GM12872 (cell line): ENCODE results near the gene TMEM95.

ENCODE experiments used
- CTCF ChIP-seq: IDR thresholded peaks from 3 replicates; pipeline ENCODE4 v1.5.1; 2011; ENCODE audit warnings: low read depth, mild to moderate bottlenecking, low read length, moderate library complexity; ENCODE audit not compliant: insufficient read depth

TMEM95 gene

GRCh38 chr17:7327056-7327455, 27.9 kb upstream of the TMEM95 start:
- no peak for TF ChIP-seq CTCF

- no peak for TF ChIP-seq CTCF
Measured at GRCh38 chr17:7327501-7327900, 27.5 kb upstream of the TMEM95 start.

- TF ChIP-seq CTCF = no peak
Measured at GRCh38 chr17:7328009-7328408, 26.9 kb upstream of the TMEM95 start.

- no peak for TF ChIP-seq CTCF
Measured at GRCh38 chr17:7328840-7329373, 26.0 kb upstream of the TMEM95 start, which contains the start of gene NEURL4. Gene NEURL4, minus strand, starts transcription at chr17:7329335. Its CDS starts 23 bp downstream, at chr17:7329312.

GRCh38 chr17:7329374-7329996, 25.5 kb upstream of the TMEM95 start:
- TF ChIP-seq CTCF = no peak

GRCh38 chr17:7329997-7330637, 24.8 kb upstream of the TMEM95 start:
- TF ChIP-seq CTCF = no peak

- TF ChIP-seq CTCF = no peak
Measured at GRCh38 chr17:7330638-7331015, 24.3 kb upstream of the TMEM95 start.
